Panc1 (cell line): ENCODE measurements around the gene ATP8B2. TPM values are rescaled to one million over a fixed set of nuclear protein-coding genes. Genes with fewer than 3 reads are reported as not detected.

Experiments
- ATAC-seq: fragments of 200-7000 bp; cut with Tn5 transposase; 2 replicates; pipeline ENCODE4 v1.9.1; 2020; ENCODE audit warnings: mild to moderate bottlenecking, moderate library complexity
- BruUV-seq: library from RNA; stranded (reverse); fragments of 400-500 nt; replicated peaks from 2 replicates; lab custom pipeline; 2021; lab: Mats Ljungman, UMichigan
- CTCF ChIA-PET: fragments of 300-600 bp; sonication (Branson Sonifier 250); formaldehyde crosslinking; loops from one replicate; lab custom pipeline; 2022; ENCODE audit warnings: antibody characterized with exemption; lab: Charles Lee
- POLR2A ChIA-PET: fragments of 300-600 bp; sonication (Branson Sonifier 250); formaldehyde crosslinking; loops from one replicate; lab custom pipeline; 2022; ENCODE audit warnings: antibody characterized with exemption; lab: Charles Lee
- DNase-seq: peaks from one replicate; pipeline ENCODE4 v3.0.0-alpha.2; 2010; ENCODE audit warnings: low read depth, low spot score
- H3K27ac ChIP-seq: 2 replicates; pipeline ENCODE4 v1.5.1; 2011; ENCODE audit warnings: mild to moderate bottlenecking, low read length, inconsistent platforms
- H3K27me3 ChIP-seq: fragments of 200-500 bp; sonication (Bioruptor generic); 2 replicates; pipeline ENCODE4 v1.6.0; 2014; ENCODE audit warnings: low read length, inconsistent platforms; ENCODE audit not compliant: control insufficient read depth, insufficient read depth
- H3K36me3 ChIP-seq: fragments of 200-500 bp; sonication (Bioruptor generic); 2 replicates; pipeline ENCODE4 v1.5.1; 2014; ENCODE audit warnings: inconsistent platforms, mild to moderate bottlenecking, low read length, moderate library complexity; ENCODE audit not compliant: control insufficient read depth, insufficient read depth
- H3K4me1 ChIP-seq: 2 replicates; pipeline ENCODE4 v1.5.1; 2011; ENCODE audit warnings: inconsistent platforms, mild to moderate bottlenecking, low read length, moderate library complexity; ENCODE audit not compliant: control insufficient read depth, insufficient read depth
- H3K4me3 ChIP-seq, 2 experiments: 2 replicates each; pipeline ENCODE4 v1.5.1; 2011 to 2012; ENCODE audit warnings: low read depth in 2 of 2, low read length in 2 of 2, mild to moderate bottlenecking in 2 of 2, inconsistent platforms in 1 of 2, moderate library complexity in 1 of 2
- H3K9me3 ChIP-seq: fragments of 200-500 bp; sonication (Bioruptor generic); 2 replicates; pipeline ENCODE4 v1.5.1; 2014; ENCODE audit warnings: low read depth, mild to moderate bottlenecking, inconsistent platforms, low read length, moderate library complexity; ENCODE audit not compliant: control insufficient read depth, insufficient read depth
- POLR2AphosphoS5 ChIP-seq: IDR thresholded peaks from 2 replicates; pipeline ENCODE4 v1.6.1; 2012; ENCODE audit warnings: mild to moderate bottlenecking, low read depth, low read length, moderate library complexity
- SIN3A ChIP-seq: IDR thresholded peaks from 2 replicates; pipeline ENCODE4 v1.6.1; 2012; ENCODE audit warnings: low read depth, mild to moderate bottlenecking, low read length, moderate library complexity, borderline replicate concordance; ENCODE audit not compliant: insufficient read depth
- TCF7L2 ChIP-seq: IDR thresholded peaks from 2 replicates; pipeline ENCODE4 v1.6.1; 2011; ENCODE audit warnings: mild to moderate bottlenecking, low read depth, low read length, inconsistent platforms
- in situ Hi-C: cut with HindIII; loops from 2 replicates; pipeline ENCODE4 v1.10.0; 2016; ENCODE audit warnings: low sequenced_read_pairs, low pct_unique_long_range_greater_than_20kb
- intact Hi-C: fragments of 100-400 bp; cut with micrococcal nuclease; formaldehyde crosslinking; loops from one replicate; pipeline ENCODE4 v1.10.0; 2022; ENCODE audit not compliant: unreplicated experiment
- total RNA-seq: library from RNA; stranded (reverse); gene quantifications from one replicate; pipeline ENCODE4 v1.2.1, GENCODE V29; 2021; ENCODE audit not compliant: unreplicated experiment
- TF ChIP-seq, protein P1 (sequence below), 2 experiments: IDR thresholded peaks; 2 replicates each; pipeline ENCODE4 v1.6.1; 2011 to 2012; ENCODE audit warnings: low read depth in 2 of 2, control low read depth in 1 of 2, low read length in 1 of 2, mild to moderate bottlenecking in 1 of 2, moderate library complexity in 1 of 2; ENCODE audit not compliant: insufficient read depth in 1 of 2
- TF ChIP-seq, protein P2 (sequence below): fragments of 450-650 bp; IDR thresholded peaks from 2 replicates; pipeline ENCODE4 v1.5.1; 2017; ENCODE audit warnings: mild to moderate bottlenecking

The ATP8B2 gene
- total RNA-seq, 1 experiment from 2014 or later = 14.7 TPM

DNA sequence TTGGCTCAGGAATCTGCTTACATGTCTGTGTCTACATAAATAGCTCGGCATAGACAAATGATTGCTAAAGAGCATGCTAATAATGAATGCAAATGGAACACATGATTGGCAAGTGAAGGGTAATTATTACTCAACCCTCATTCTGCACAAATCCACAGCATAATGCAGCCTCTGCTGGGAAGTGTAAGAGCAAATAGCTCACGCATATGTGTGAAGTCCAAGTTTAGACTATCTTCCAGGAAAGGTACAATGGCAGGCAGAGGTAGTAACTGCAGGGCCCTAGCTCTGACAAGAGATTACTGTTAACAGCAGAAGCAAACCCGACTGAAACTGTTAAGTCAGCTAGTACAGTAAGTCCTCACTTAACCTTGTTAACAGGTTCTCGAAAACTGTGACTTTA lies 72.8 kb downstream of the ATP8B2 start:
- TF ChIP-seq, protein P1, sequence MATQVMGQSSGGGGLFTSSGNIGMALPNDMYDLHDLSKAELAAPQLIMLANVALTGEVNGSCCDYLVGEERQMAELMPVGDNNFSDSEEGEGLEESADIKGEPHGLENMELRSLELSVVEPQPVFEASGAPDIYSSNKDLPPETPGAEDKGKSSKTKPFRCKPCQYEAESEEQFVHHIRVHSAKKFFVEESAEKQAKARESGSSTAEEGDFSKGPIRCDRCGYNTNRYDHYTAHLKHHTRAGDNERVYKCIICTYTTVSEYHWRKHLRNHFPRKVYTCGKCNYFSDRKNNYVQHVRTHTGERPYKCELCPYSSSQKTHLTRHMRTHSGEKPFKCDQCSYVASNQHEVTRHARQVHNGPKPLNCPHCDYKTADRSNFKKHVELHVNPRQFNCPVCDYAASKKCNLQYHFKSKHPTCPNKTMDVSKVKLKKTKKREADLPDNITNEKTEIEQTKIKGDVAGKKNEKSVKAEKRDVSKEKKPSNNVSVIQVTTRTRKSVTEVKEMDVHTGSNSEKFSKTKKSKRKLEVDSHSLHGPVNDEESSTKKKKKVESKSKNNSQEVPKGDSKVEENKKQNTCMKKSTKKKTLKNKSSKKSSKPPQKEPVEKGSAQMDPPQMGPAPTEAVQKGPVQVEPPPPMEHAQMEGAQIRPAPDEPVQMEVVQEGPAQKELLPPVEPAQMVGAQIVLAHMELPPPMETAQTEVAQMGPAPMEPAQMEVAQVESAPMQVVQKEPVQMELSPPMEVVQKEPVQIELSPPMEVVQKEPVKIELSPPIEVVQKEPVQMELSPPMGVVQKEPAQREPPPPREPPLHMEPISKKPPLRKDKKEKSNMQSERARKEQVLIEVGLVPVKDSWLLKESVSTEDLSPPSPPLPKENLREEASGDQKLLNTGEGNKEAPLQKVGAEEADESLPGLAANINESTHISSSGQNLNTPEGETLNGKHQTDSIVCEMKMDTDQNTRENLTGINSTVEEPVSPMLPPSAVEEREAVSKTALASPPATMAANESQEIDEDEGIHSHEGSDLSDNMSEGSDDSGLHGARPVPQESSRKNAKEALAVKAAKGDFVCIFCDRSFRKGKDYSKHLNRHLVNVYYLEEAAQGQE (IDR thresholded peaks at IDR 0.05; ENCODE audit: insufficient read depth in 1 of 2, low read depth in 2 of 2, low read length in 1 of 2) = no peak
- TF ChIP-seq POLR2AphosphoS5 = no peak
- no peak for TF ChIP-seq TCF7L2
- TF ChIP-seq, protein P2, sequence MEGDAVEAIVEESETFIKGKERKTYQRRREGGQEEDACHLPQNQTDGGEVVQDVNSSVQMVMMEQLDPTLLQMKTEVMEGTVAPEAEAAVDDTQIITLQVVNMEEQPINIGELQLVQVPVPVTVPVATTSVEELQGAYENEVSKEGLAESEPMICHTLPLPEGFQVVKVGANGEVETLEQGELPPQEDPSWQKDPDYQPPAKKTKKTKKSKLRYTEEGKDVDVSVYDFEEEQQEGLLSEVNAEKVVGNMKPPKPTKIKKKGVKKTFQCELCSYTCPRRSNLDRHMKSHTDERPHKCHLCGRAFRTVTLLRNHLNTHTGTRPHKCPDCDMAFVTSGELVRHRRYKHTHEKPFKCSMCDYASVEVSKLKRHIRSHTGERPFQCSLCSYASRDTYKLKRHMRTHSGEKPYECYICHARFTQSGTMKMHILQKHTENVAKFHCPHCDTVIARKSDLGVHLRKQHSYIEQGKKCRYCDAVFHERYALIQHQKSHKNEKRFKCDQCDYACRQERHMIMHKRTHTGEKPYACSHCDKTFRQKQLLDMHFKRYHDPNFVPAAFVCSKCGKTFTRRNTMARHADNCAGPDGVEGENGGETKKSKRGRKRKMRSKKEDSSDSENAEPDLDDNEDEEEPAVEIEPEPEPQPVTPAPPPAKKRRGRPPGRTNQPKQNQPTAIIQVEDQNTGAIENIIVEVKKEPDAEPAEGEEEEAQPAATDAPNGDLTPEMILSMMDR = no peak
- TF ChIP-seq SIN3A = no peak

DNA sequence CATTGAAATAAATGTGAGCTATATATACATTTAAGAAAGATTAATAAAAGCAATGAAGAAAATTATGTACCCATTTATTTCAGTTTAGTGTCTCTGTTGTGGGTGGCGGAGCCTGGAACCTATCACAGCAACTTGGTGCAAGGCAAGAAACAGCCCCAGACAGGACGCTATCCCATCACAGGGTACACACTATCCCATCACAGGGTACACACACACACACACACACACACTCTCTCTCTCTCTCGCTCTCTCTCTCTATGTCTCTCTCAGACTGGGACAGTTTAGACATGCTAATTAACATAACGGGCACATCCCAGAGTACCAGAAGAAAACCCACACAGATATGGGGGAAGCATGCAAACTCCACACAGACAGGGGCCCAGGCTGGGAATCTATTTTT lies 73.4 kb downstream of the ATP8B2 start:
- H3K36me3 ChIP-seq = no peaks in the 10 kb centered on the region
- BruUV-seq = no TSS peak
- no peak overlapping the region for H3K4me3 ChIP-seq
- H3K27me3 ChIP-seq = no peaks in the 10 kb centered on the region
- intact Hi-C loops (no loop called here), in situ Hi-C loops (no loop called here)
- TF ChIP-seq, protein P2 = no peak
- TF ChIP-seq TCF7L2 = no peak
- TF ChIP-seq POLR2AphosphoS5 = no peak
- TF ChIP-seq, protein P1 (IDR thresholded peaks at IDR 0.05; ENCODE audit: insufficient read depth in 1 of 2, low read depth in 2 of 2, low read length in 1 of 2) = no peak
- TF ChIP-seq SIN3A = no peak
- no peak overlapping the region for H3K27ac ChIP-seq
- no peaks in the 10 kb centered on the region for H3K9me3 ChIP-seq
- DNase-seq (no peak), ATAC-seq (no peak)
- ChIA-PET POLR2A (no interaction called here), CTCF (interaction anchor here (1.2 kb wide), 1 partner anchor 148 kb away, joined by 8 read pairs; no protein-coding TSS in a partner anchor)
- H3K4me1 ChIP-seq = no peaks in the 10 kb centered on the region; the same call in 1 of the 2 replicates

More for the DNA sequence above, 72.8 kb downstream of the ATP8B2 start:
- Histone ChIP-seq H3K4me1 (no peaks in the 10 kb centered on the region; the same call in 1 of the 2 replicates), H3K36me3 (no peaks in the 10 kb centered on the region), H3K27me3 (no peaks in the 10 kb centered on the region), H3K9me3 (no peaks in the 10 kb centered on the region), H3K27ac (no peak overlapping the region), H3K4me3 (no peak overlapping the region)
- POLR2A ChIA-PET = no interaction called here
- BruUV-seq = no TSS peak
- intact Hi-C loops (no loop called here), in situ Hi-C loops (no loop called here)
- DNase-seq (no peak), ATAC-seq (no peak)
- CTCF ChIA-PET = interaction anchor here (0.6 kb wide), 1 partner anchor 213 kb away, joined by 5 read pairs; no protein-coding TSS in a partner anchor
